Measurements from ENCODE around the gene MRGPRE.

DNA sequence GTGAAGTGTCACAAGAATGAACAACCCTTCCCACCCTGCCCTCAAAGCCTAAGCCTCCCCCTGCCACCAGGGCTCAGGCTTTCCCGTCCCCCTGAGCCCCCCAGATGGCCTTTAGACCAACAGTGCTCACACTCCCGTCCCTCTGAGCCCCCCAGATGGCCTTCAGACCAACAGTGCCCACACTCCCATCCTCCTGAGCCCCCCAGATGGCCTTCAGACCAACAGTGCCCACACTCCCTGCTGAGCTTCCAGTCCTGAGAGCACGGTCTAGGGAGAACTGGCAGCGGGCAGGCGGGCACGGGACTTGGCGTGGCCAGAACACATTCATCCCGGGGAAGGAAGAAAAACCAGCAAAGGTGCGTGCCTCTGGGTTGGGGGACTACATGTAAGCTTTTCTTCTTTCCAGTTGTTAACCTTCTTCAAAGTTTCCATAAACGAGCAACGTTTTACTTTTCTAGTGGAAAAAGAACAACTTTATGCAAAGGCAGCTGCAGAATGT, 16.1 kb downstream of the MRGPRE start:
- TF ChIP-seq MYC (IDR thresholded peaks at IDR 0.05; ENCODE audit: borderline replicate concordance, low read length) (no peak), HOXA7 (CRISPR knock-in tag; IDR thresholded peaks at IDR 0.05) (no peak), ESRRA (IDR thresholded peaks at IDR 0.05; ENCODE audit: borderline replicate concordance, low read length) (no peak), MAZ (IDR thresholded peaks at IDR 0.05; ENCODE audit: borderline replicate concordance, low read depth, low read length) (no peak), POLR2A (IDR thresholded peaks at IDR 0.05; ENCODE audit: low read length) (no peak), RNF2 (IDR thresholded peaks at IDR 0.05; ENCODE audit: borderline replicate concordance, low read depth) (no peak), JUNB (IDR thresholded peaks at IDR 0.05) (no peak), HDAC2 (IDR thresholded peaks at IDR 0.05) (no peak)
- TF ChIP-seq, protein P1, sequence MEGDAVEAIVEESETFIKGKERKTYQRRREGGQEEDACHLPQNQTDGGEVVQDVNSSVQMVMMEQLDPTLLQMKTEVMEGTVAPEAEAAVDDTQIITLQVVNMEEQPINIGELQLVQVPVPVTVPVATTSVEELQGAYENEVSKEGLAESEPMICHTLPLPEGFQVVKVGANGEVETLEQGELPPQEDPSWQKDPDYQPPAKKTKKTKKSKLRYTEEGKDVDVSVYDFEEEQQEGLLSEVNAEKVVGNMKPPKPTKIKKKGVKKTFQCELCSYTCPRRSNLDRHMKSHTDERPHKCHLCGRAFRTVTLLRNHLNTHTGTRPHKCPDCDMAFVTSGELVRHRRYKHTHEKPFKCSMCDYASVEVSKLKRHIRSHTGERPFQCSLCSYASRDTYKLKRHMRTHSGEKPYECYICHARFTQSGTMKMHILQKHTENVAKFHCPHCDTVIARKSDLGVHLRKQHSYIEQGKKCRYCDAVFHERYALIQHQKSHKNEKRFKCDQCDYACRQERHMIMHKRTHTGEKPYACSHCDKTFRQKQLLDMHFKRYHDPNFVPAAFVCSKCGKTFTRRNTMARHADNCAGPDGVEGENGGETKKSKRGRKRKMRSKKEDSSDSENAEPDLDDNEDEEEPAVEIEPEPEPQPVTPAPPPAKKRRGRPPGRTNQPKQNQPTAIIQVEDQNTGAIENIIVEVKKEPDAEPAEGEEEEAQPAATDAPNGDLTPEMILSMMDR (IDR thresholded peaks at IDR 0.05): no peak
- TF ChIP-seq, protein P2, sequence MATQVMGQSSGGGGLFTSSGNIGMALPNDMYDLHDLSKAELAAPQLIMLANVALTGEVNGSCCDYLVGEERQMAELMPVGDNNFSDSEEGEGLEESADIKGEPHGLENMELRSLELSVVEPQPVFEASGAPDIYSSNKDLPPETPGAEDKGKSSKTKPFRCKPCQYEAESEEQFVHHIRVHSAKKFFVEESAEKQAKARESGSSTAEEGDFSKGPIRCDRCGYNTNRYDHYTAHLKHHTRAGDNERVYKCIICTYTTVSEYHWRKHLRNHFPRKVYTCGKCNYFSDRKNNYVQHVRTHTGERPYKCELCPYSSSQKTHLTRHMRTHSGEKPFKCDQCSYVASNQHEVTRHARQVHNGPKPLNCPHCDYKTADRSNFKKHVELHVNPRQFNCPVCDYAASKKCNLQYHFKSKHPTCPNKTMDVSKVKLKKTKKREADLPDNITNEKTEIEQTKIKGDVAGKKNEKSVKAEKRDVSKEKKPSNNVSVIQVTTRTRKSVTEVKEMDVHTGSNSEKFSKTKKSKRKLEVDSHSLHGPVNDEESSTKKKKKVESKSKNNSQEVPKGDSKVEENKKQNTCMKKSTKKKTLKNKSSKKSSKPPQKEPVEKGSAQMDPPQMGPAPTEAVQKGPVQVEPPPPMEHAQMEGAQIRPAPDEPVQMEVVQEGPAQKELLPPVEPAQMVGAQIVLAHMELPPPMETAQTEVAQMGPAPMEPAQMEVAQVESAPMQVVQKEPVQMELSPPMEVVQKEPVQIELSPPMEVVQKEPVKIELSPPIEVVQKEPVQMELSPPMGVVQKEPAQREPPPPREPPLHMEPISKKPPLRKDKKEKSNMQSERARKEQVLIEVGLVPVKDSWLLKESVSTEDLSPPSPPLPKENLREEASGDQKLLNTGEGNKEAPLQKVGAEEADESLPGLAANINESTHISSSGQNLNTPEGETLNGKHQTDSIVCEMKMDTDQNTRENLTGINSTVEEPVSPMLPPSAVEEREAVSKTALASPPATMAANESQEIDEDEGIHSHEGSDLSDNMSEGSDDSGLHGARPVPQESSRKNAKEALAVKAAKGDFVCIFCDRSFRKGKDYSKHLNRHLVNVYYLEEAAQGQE (IDR thresholded peaks at IDR 0.05): no peak

All from A549 (cell line).